Rectal smooth muscle tissue (tissue), 1 donor: ENCODE measurements around the gene PCID2.
A peak's percentile ranks its signal among the peaks of the same experiment; 100 is the strongest.

Experiments
- H3K27ac ChIP-seq: one replicate; pipeline ENCODE4 v1.7.0; 2013; ENCODE audit warnings: low read depth, low read length, inconsistent platforms
- H3K27me3 ChIP-seq: one replicate; pipeline ENCODE4 v1.7.0; 2013; ENCODE audit warnings: low read length; ENCODE audit not compliant: control insufficient read depth, insufficient read depth
- H3K36me3 ChIP-seq: one replicate; pipeline ENCODE4 v1.7.0; 2013; ENCODE audit warnings: low read length; ENCODE audit not compliant: control insufficient read depth, insufficient read depth
- H3K4me1 ChIP-seq: one replicate; pipeline ENCODE4 v1.7.0; 2013; ENCODE audit warnings: low read length; ENCODE audit not compliant: control insufficient read depth, insufficient read depth
- H3K4me3 ChIP-seq: one replicate; pipeline ENCODE4 v1.7.0; 2013; ENCODE audit warnings: low read length
- H3K9ac ChIP-seq: one replicate; pipeline ENCODE4 v1.7.0; 2013; ENCODE audit warnings: low read length

PCID2 gene

DNA sequence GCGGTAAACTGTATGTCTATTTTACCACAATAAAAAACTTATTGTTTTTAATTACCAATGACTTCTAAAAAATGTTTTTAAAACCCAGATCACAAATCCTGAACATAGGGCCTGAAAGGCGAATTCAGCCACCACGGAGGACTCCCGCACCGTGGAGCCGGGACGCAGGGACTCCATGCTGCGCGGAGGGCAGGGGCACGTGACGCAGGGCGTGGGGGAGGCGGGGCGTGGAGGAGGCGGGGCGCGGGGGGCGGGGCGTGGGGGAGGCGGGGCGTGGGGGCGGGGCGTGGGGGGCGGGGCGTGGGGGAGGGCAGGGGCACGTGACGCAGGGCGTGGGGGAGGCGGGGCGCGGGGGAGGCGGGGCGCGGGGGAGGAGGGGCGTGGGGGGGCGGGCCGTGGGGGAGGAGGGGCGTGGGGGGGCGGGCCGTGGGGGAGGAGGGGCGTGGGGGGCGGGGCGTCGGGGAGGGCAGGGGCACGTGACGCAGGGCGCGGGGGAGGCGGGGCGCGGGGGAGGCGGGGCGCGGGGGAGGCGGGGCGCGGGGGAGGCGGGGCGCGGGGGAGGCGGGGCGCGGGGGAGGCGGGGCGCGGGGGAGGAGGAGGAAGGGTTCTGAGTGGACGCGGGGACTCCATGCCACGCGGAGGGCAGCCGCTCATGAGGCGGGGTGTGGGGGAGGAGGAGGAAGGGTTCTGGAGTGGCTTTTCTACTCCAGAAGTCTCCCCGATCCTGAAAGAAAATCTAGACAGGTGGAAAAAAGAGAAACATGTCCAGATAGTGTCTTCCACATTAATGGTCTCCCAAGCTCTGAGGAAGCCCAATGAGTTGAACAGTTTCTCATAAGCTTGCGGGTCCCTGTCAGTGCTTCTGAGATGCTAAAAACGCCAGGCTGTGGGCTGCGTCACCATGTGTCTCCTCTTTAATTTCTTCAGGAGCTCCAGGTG lies 54.4 kb downstream of the PCID2 start:
- peak overlapping the region; percentile 76 for H3K4me3 ChIP-seq
- no peaks in the 10 kb centered on the region for H3K36me3 ChIP-seq
- H3K27ac ChIP-seq = peak overlapping the region; percentile 72
- no peaks in the 10 kb centered on the region for H3K27me3 ChIP-seq
- H3K9ac ChIP-seq = no peak overlapping the region
- H3K4me1 ChIP-seq = peaks cover 6% of the 10 kb centered on the region

GRCh38 chr13:113152984-113153809 lies 55.3 kb downstream of the PCID2 start:
- Histone ChIP-seq H3K9ac (no peak overlapping the region), H3K4me3 (peak overlapping the region; percentile 76), H3K4me1 (peaks cover 6% of the 10 kb centered on the region), H3K36me3 (no peaks in the 10 kb centered on the region), H3K27me3 (no peaks in the 10 kb centered on the region), H3K27ac (peak overlapping the region; percentile 72)

GRCh38 chr13:113152691-113152983 lies 55.8 kb downstream of the PCID2 start:
- Histone ChIP-seq H3K27ac (no peak overlapping the region), H3K27me3 (no peaks in the 10 kb centered on the region), H3K4me1 (peaks cover 6% of the 10 kb centered on the region), H3K9ac (no peak overlapping the region), H3K36me3 (no peaks in the 10 kb centered on the region), H3K4me3 (peak overlapping the region; percentile 76)

GRCh38 chr13:113151745-113152690 lies 56.5 kb downstream of the PCID2 start:
- Histone ChIP-seq H3K4me1 (peaks cover 6% of the 10 kb centered on the region), H3K9ac (no peak overlapping the region), H3K4me3 (no peak overlapping the region), H3K27me3 (no peaks in the 10 kb centered on the region), H3K27ac (no peak overlapping the region), H3K36me3 (no peaks in the 10 kb centered on the region)

GRCh38 chr13:113150550-113151365 lies 57.7 kb downstream of the PCID2 start:
- no peak overlapping the region for H3K9ac ChIP-seq
- H3K4me3 ChIP-seq = no peak overlapping the region
- no peaks in the 10 kb centered on the region for H3K27me3 ChIP-seq
- no peak overlapping the region for H3K27ac ChIP-seq
- no peaks in the 10 kb centered on the region for H3K36me3 ChIP-seq
- peaks cover 6% of the 10 kb centered on the region for H3K4me1 ChIP-seq

GRCh38 chr13:113149711-113150549 lies 58.5 kb downstream of the PCID2 start:
- Histone ChIP-seq H3K4me1 (peaks cover 6% of the 10 kb centered on the region), H3K36me3 (no peaks in the 10 kb centered on the region), H3K27me3 (no peaks in the 10 kb centered on the region), H3K4me3 (no peak overlapping the region), H3K9ac (no peak overlapping the region), H3K27ac (no peak overlapping the region)

DNA sequence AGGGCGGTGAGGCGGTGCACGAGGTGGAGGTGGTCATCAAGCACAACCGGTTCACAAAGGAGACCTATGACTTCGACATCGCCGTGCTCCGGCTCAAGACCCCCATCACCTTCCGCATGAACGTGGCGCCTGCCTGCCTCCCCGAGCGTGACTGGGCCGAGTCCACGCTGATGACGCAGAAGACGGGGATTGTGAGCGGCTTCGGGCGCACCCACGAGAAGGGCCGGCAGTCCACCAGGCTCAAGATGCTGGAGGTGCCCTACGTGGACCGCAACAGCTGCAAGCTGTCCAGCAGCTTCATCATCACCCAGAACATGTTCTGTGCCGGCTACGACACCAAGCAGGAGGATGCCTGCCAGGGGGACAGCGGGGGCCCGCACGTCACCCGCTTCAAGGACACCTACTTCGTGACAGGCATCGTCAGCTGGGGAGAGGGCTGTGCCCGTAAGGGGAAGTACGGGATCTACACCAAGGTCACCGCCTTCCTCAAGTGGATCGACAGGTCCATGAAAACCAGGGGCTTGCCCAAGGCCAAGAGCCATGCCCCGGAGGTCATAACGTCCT lies 59.4 kb downstream of the PCID2 start:
- Histone ChIP-seq H3K27me3 (no peaks in the 10 kb centered on the region), H3K4me1 (peaks cover 3% of the 10 kb centered on the region), H3K9ac (no peak overlapping the region), H3K27ac (no peak overlapping the region), H3K36me3 (no peaks in the 10 kb centered on the region), H3K4me3 (no peak overlapping the region)

DNA sequence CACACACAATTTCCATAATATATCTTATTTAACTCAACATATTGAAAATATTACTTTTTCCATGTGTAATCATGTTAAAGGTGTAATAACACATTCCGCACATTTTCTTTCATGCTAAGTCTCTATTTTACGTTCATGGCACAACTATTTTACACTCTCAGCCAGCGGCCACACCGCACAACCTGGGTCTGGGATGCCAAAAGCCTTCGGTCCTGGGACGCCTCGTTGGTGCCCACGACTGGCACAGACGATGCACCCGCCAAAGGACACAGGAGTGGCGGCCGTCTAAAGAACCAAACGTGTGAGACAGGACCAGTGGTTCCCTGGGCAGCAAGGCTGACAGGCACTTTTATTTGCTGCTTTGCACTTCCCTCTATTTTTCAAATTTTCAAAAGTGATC lies 60.1 kb downstream of the PCID2 start:
- Histone ChIP-seq H3K36me3 (no peaks in the 10 kb centered on the region), H3K9ac (no peak overlapping the region), H3K27me3 (no peaks in the 10 kb centered on the region), H3K4me3 (no peak overlapping the region), H3K4me1 (peaks cover 2% of the 10 kb centered on the region), H3K27ac (no peak overlapping the region)

GRCh38 chr13:113147206-113147605 lies 61.3 kb downstream of the PCID2 start:
- H3K36me3 ChIP-seq = no peaks in the 10 kb centered on the region

DNA sequence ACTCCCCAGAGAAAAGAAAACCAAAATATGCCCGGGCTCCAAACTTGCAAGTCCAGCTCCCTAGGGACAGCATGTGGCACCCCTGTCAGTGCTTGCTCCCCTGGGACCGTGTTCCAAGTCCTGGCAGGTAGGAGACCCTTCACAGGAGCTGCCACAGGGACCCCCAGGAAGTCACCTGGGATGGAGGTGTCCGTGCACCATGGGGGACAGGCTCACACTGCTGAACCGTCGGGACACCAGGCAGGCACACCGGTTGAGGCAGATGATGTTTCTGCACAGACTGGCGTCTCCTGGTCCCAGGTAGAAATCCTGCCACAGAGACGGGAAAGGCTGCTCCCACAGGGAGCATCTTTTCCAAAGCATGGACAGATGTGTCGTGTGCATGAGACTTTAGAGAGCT lies 61.7 kb downstream of the PCID2 start:
- Histone ChIP-seq H3K4me1 (no peaks in the 10 kb centered on the region), H3K27me3 (no peaks in the 10 kb centered on the region), H3K27ac (no peak overlapping the region), H3K9ac (no peak overlapping the region), H3K4me3 (no peak overlapping the region), H3K36me3 (no peaks in the 10 kb centered on the region)

More at GRCh38 chr13:113147206-113147605, 61.3 kb downstream of the PCID2 start:
- H3K4me1 ChIP-seq = no peaks in the 10 kb centered on the region
- H3K9ac ChIP-seq = no peak overlapping the region
- no peak overlapping the region for H3K27ac ChIP-seq
- no peak overlapping the region for H3K4me3 ChIP-seq
- H3K27me3 ChIP-seq = no peaks in the 10 kb centered on the region
